Activated CD4-positive, alpha-beta T cell treated with anti-CD3 and anti-CD28 coated beads, Interleukin-2, Interleukin-4, amounts not matched to agents 100 ng/mL and 50 ng/mL, durations not matched to agents 16 hours and 8 hours (primary cell): Measurements from ENCODE around the gene ANAPC4.
A peak's percentile ranks its signal among the peaks of the same experiment; 100 is the strongest.

ENCODE experiments used
- DNase-seq: peaks from one replicate; pipeline ENCODE4 v3.0.0-alpha.2; 2020; ENCODE audit warnings: low spot score

The ANAPC4 gene

DNA sequence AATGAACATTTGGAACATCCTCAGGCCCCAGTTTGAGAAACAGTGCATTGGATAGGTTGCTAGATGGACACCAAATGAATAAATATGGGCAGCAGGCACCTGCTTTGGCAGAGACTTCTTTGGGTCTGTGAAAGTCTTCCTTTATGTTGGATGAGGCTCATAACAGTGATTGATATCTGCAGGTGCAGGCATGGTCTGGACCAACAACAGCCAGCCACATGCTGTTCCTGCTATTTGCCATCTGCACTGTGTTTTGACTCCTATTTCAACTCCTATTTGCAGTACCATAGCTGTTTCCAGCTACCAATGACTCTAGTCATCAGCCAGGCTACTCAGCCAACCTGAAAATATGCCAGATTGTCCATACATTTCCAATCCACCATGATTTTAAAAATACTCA, 60.9 kb downstream of the ANAPC4 start:
- DNase-seq, result no peak

DNA sequence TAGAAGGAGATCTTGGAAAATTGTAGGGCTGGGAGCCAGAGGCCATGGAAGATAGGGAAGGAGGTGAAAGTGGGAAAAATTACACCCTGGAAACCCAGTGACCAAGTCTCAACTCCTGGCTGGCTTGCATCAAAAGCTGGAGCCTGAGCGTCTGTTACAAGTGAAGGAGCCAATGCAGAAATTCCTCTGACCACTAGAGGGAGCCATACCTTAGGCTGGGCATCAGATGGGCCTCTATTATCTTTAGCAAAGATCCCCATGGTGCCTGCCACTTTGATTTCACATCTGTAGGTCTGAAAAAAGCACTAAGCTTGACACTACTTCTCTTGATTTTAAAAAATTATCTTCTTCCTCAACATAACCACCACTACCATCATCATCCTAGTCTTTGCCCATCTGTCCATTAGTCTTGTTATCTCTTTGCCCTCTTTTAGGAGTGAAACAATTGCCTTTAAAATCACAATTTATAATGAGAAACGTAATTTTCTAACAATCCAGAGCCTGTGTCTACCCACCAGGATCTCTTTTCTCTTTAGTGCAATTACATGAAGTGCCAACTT, 62.9 kb downstream of the ANAPC4 start:
- DNase-seq, result peak; percentile 72

DNA sequence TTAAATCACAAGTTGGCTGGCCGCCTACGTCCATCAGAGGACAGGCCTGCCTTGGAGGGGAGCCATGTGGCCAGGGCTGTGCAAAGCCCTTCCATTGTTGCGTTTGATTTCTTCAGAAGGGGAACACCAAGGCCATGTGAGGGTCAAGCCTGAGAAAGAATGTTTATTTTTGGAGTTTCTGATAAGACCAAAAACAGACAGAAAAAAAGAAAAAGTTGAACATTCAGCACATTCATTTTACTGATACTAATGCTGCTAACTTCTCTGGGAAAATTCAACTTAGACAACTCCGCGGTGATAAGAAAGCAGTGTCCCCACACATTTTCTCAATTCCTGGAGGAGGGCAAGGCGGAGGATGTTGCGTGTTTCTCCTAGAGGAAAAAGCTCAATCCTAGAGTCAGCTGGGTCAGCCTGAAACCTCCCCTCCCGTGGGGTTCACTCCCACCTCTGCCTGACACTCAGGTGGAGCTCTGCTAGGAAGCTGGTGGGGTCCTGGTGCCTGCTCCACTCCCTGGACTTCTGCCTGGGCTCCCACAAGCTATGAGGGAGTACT, 63.5 kb downstream of the ANAPC4 start:
- DNase-seq, result no peak

DNA sequence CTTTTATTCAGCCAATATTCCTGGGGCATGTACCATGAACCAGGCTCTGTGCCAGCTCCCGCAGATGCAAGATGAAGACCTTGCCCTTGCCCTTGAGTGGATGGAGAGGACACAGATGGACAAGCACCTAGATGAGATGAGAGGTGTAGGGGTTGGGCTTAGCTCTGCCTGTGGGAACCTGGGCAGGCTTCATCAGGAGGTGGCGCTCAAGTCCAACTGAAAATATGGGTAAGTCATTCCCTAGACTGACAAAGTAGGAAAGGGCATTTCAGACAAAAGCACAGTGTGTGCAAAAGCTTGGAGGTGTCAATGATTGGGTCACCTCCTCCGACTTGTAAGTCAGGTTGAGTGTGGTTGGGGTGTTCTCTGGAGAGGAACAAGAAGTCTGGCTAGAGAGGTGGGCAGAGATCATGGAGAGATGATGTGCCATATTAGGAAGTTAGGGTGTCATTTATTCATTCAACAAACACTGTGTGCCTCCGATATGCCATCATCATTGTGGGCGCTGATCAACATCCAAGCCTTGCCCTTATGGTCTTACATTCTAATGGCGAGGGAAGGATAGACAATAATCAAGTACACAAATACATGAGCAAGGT, 64.6 kb downstream of the ANAPC4 start:
- peak; percentile 15 for DNase-seq

DNA sequence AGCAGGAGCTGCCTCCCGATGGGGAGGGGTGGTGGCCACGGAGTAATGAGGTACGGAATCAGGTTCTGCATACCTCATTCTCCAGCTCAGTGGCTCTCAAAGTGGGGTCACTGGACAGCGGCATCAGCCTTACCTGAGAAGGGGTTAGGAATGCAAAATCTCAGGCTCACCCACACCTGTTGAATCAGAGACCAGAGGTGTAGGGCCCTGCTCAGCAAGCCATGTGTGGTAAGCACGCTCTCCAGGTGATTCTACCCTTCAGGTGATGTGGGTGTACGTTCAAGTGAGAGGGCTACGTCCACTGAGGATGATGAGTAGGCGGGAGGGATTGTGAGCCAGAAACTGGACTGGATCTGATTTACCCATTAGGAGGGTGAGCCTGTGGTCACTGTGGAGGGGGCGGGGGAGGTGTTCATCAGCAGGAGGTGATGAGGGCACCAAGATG, 65.8 kb downstream of the ANAPC4 start:
- DNase-seq, result no peak

DNA sequence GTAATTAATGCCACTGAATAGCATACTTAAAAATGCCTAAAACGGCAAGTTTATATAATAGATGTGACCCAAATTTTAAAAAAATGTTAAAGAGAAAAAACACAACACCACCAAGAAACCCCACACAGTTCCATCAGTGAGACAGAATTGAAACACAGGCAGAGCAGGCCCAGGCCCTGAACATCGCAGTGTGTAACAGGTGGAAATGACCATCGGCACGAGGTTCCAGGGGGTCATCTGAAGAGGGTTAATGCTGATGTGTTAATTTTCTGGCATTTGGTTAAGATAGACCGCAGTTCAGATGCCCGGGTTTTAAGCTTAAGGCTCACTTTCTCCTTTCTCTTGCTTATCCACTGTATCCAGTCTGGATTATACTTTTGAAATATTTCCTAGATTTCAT, 66.8 kb downstream of the ANAPC4 start:
- no peak for DNase-seq

DNA sequence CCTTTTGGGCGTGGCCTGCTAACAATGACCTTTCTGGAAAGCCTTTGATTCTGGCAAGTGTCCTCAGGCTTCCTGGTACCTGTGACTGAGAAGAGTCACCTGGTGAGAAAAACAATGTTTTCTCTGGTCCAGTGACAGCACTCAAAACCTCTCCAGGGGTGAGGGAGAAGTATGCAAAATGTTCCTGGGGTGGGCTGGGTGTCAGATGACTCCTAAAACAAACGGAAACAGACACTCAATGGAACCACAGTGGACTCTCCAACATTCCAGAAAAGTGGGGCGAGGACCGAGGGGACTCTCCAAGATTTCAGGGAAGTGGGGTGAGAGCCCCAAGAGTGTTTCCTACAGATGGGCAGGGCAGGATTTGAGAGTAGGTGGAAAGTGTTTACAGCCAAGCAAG, 69.5 kb downstream of the ANAPC4 start:
- DNase-seq, result no peak

DNA sequence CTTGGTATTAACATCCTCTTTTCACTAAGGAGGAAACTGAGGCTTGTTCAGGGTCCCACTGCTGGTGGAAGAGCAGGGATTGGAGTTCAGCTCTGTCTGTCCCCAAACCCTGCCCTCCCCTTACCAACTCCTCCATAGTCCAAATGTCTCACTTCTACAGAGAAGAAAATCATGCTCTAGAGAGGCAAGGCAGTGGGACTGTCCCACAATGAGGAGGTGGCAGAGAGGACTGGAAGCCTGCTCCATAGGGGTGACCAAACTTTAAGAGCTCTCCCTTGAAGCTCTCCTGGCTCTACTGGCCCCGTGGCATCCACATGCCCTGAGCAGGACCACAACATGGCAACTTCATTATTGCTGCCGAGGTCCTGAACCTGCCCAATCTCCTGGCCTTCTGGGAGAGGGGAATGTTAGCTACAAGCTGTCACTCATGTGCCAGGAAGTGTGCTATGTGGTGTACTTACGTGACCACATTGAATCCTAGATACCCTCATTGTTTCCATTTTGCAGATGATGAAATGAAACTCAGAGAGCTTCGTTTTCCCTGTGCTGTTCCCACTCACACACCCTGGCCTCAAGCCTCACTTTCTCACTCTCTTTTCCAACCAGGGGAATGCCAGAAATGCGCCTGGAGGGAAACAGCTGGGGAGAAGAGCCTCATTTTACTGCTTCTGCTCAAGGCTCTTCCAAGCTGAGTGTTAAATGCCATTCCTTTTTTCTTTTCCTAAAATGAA, 71.5 kb downstream of the ANAPC4 start:
- no peak for DNase-seq

DNA sequence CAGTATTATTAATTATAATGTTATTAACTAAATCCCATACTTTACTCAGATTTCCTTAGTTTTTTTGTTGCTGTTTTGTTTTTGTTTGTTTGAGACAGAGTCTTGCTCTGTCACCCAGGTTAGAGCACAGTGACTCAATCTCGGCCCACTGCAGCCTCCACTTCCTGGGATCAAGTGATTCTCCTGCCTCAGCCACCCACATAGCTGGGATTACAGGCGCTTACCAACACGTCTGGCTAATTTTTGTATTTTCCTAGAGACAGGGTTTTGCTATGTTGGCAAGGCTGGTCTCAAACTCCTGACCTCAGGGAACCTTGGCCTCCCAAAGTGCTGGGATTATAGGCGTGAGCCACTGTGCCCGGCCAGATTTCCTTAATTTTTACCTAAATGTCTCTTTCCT, 72.2 kb downstream of the ANAPC4 start:
- DNase-seq, result no peak

DNA sequence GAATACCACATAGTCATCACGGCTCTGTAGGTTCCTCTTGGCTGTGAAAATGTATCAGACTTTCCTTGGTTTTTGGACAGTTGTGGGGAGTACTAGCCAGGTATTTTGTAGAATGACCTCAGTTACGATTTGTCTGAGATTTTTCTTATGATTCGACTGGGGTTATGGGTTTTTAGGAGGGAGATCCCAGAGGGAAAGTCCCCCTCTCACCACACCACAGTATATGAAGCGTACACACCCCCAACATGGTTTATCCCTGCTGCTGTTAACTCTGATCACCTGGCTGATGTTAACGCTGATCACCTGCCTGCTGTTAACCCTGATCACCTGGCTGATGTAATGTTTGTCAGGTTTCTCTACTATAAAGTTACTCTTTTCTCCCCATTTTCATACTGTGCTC, 72.6 kb downstream of the ANAPC4 start:
- DNase-seq, result no peak

DNA sequence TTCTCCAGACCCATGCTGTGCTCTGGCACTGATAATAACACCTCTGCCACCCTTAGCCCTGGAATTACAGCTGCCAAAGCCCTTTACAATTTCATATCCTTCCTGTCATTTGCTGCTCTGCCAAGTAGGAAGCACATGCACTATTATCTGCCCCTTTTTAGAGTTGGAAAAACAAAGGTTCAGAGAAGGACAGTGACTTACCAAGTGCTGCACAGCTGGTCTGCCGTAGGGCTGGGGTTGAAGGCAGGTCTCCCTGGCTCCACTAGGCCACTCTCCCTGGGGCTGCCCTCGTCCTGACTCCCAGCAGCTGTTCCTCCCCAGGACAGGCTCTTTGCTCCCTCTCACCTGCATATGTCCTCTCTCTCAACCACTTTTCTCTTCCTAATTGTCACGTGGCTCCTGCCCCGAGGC, 73.4 kb downstream of the ANAPC4 start:
- DNase-seq, result no peak

DNA sequence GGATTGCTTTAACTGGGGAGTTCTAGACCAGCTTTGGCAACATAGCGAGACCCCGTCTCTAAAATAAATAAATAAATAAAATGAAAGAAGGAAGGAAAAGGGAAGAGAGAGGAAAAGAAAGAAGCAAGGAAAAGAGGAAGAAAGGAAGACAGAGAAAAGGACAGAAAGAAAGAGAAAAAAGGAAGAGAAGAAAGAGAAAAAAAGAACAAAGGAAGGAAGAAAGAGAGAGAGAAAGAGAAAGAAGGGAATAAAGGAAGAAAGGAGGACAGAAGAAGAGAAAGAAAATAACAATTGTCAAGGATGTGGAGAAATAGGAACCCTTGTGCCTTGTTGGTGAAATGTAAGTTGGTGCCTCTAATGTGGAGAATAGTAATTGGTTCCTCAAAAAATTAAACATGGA, 74.6 kb downstream of the ANAPC4 start:
- no peak for DNase-seq

DNA sequence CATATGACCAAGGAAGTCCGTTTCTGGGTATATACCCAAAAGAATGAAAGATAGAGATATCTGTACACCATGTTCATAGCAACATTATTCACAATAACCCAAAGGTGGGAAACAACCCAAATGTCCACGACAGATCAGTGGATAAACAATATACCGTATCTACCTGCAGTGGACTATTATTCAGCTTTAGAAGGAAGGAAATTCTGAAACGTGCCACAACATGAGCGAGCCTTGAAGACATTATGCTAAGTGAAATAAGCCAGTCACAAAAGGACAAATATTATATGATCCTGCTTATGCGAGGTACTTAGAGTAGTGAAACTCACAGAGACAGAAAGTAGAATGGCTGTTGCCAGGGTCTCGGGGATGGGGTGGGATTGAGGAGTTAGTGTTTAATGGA, 75.0 kb downstream of the ANAPC4 start:
- DNase-seq, result no peak

DNA sequence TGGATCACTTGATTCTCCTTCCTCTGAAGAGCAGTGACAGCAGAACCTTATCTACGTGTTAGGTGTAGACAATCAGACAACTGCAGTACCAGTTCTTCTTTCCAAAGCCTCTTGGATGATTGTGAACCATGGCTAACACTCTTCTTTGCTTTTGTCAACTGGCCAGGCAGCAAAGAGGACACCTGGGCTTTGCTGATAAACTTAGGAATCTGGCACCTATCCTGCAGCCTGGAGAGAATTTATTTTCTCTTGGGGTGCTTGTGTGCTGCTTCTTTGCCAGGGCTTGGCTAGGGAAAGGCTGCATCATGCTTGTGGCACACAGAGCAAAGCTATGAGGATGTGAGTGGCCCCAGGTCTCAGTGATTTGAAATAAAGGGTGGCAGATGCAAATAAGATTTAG, 77.4 kb downstream of the ANAPC4 start:
- DNase-seq, result no peak

DNA sequence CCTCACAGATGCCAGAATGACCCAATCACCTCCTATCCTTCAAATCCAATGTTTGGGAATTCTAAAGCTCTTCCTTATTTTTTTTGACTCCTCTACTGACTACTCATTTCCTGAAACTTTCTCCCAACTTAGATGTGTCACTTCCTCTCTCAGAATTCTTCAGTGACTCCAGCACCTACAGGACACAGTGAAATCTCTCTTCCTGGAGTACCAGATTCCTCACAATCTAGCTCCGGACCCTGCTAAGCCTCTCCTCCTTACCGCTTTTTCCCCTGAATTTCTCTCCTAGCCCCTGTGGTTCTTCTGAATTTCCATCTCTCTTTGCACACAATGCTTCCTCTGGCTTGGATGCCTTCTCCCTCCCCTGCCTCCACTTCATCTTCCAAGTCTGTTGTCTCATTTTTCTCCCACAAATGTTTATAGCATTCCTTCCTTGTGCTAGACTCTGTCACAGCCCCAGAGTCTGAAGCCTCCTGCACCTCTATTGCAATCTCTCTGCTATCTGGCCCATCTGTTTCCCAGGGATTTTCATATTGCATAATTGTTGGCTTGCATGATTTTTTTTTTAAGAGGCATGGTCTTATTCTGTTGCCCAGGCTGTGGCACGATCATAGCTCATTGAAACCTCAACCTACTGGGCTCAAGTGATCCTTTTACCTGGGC, 80.1 kb downstream of the ANAPC4 start:
- no peak for DNase-seq

DNA sequence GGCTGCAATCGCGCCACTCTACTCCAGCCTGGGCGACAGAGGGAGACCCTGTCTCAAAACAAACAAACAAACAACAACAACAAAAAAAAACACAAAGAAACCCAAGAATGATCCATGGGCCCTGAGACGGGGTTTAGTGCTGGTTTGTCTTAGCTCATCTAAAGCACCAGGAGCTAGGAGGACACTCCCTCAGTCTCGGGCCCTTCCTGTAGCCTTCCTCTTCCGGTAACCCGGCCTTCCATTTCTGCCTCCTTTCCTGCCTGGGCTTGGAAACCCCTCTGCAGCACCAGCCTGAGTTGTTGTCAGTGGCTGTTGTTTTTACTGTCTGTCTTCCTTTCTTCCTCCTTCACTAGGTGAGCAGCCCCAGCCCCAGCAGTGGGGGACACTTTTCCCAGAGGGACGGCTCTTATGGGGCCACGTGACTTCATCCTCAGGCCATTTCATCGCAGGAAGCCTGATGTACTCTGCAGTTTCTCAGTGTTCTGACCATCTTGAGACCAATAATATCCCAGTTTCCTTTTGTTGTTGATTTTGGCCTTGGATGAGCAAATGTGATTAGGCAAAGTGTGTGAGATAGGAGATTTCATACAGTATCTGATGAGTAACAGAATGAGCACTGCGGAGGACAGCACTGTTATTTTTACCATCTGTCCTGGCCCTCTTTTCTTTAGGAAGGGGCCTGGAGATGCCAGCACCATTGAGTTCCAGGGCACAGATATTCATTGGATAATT, 90.1 kb downstream of the ANAPC4 start:
- no peak for DNase-seq

DNA sequence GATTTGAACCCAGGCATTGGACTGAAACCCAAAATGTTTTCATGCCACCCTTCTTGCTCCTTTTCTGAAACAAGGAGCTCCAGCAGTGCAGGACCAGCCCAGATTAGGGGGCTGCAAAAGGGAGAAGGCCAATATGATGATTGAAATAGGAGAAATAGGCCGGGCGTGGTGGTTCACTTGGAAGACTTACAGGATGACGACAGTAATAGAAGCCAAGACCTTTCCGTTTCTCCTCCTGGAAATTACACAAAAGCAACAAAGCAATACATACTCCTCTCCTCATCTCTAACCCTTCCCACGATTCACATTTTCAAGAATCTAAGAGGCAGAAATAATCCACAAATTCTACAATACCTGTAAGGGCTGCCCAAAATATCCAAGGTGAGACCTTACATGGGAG, 90.8 kb downstream of the ANAPC4 start:
- DNase-seq, result no peak
